ENCODE data around the gene CCNB2. TPM values are rescaled to one million over a fixed set of nuclear protein-coding genes. Genes with fewer than 3 reads are reported as not detected.
"Not testable (repeated sequence)": the region's sequence is repeated elsewhere in the genome, so short reads cannot be mapped to it uniquely, and the experiment has no call there.

CCNB2 gene
- polyA plus RNA-seq, 3 donors from 2014 or later: 1.1 to 3.1 TPM; not detected in 1

DNA sequence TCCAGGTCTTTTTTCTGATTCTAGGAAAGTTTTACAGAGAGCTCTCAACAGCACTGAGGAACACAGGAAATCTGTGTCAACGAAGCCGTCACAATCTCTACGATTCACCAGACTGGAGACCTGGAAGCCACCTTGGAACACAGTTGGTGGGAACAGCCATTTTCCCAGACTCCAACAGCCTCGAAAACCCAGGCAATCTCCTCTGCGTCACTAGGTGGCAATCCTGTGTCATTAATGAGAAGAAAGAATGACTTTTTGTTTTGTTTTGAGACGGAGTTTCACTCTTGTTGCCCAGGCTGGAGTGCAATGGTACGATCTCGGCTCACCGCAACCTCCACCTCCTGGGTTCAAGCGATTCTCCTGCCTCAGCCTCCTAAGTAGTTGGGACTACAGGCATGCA is 39.6 kb downstream of the CCNB2 start:
- not testable (repeated sequence) for H3K36me3 Mint-ChIP-seq, H3K9me3 Mint-ChIP-seq, H3K4me3 Mint-ChIP-seq

DNA sequence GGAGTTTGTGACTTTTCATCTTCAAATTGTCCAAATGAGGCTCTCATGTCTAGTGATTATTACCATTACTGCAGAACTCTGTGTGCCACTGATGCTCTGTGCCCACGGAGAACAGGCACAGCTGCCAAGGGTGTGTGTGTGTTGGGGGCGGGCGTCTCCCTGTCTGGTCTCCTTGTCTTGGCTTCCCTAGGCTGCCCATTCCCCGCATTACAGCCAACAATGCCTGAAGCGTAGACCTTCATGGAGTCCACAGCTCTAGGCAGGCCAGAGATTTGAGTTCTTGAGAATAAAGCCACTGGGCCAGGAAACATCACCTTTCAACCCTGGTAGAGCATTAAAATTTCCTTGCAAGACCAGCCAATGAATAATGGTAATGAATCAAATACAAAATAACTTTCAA is 42.7 kb downstream of the CCNB2 start:
- Mint-ChIP-seq H3K27ac (no peak overlapping the region), H3K36me3 (peaks cover 0 to 3% (median 0%) of the 10 kb centered on the region in 3 donors), H3K4me3 (no peak overlapping the region), H3K4me1 (no peaks in the 10 kb centered on the region), H3K27me3 (ENCODE audit: low read depth in 3 of 3) (peaks cover 0 to 2% (median 0%) of the 10 kb centered on the region in 3 donors), H3K9me3 (no peaks in the 10 kb centered on the region)
- no peak for DNase-seq

More for the DNA sequence above, 39.6 kb downstream of the CCNB2 start:
- not testable (repeated sequence) for DNase-seq; H3K27me3 Mint-ChIP-seq (ENCODE audit: low read depth in 3 of 3); H3K4me1 Mint-ChIP-seq; H3K27ac Mint-ChIP-seq

DNA sequence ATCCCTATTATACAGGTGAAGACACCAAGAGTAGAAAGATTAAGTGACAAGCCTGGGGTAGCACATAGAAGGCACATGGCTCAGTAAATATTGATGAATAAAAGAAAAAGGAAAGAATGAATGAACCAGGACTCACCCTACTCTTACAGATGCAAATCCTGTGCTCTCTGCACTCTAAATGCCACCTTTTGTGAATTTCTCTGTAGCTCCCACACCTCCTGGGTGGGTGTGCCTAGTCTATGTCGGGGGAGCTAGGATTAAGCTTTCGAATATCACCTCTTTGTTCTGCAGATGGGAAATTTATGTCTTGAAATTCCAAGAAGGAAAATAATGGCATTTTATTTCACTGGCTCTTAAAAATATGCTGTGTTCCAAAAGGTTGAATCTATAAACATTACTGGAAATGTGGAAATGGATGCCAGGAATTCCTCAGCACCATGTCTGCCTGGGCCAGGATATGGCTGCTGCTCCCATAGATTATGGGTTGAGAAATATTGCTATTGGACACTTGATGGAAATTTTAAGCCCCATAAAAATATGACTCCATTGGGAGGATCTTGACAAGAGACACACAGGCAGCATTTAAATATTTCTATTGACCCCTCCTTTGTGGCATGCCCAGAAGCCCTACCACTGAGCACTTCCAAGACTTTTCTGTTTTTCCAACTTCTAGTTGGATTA is 43.3 kb downstream of the CCNB2 start:
- Mint-ChIP-seq H3K4me3 (no peak overlapping the region), H3K27me3 (ENCODE audit: low read depth in 3 of 3) (peaks cover 0 to 2% (median 0%) of the 10 kb centered on the region in 3 donors), H3K27ac (no peak overlapping the region), H3K9me3 (no peaks in the 10 kb centered on the region), H3K4me1 (no peaks in the 10 kb centered on the region), H3K36me3 (peaks cover 0 to 3% (median 0%) of the 10 kb centered on the region in 3 donors)
- DNase-seq: no peak

DNA sequence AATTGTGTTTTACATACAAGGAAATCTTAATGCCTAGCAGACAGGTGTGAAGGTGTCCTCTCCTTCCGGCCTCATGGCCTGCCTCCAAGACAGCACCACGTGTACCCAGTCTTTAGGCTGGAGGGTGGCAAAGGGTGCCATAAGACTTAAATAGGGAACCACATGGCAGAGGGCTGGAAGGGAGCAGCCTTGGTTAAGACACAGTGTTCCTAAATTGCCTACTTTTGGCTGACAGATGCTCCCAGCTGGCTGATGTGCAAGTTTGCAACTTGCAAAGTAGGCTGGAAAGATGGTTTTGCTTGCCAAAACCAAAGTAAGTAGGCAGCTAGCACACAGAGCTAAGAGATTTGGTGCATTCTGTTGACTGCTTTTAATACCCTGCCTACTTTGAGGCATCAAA is 45.2 kb downstream of the CCNB2 start:
- Mint-ChIP-seq H3K36me3 (peaks cover 0 to 3% (median 0%) of the 10 kb centered on the region in 3 donors), H3K27me3 (ENCODE audit: low read depth in 3 of 3) (peaks cover 0 to 2% (median 2%) of the 10 kb centered on the region in 3 donors), H3K27ac (no peak overlapping the region), H3K4me3 (no peak overlapping the region), H3K9me3 (no peaks in the 10 kb centered on the region), H3K4me1 (no peaks in the 10 kb centered on the region)
- no peak for DNase-seq

DNA sequence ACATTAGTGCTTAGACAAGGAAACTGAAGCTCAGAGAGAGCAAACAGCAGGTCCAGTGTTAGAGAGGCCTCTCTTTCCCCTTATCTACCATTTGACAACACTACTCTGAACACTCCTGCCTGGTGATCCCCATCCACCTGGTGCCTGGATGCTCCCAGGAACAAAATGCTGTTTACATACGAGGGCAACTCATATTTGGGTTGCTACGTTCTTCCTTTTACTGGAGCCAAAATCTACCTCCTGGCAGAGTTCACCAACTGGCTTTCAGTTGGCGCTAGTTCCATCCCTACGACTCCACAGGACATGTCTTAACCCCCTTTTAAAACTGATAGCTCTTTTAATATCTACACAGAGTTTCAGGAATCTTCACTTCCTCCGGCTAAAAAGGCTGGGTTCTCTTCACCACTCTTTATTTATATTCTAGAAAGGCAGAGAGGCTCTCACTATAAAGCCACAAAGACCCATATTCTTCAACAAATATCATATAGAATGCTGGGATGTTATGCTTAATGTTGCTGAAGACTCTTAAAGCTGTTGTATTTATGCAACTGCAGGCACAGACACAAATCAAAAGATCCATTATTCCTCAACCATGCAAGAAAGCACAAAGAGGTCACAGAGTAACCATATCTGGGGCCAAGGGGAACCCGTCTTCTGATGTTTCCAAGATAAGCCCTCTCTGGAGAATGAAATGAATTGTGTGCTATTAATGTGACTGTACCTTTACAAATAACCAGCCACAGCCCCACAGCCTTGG is 47.9 kb downstream of the CCNB2 start:
- Mint-ChIP-seq H3K36me3 (peaks cover 0 to 3% (median 0%) of the 10 kb centered on the region in 3 donors), H3K27ac (no peak overlapping the region), H3K4me3 (no peak overlapping the region), H3K9me3 (no peaks in the 10 kb centered on the region), H3K4me1 (no peaks in the 10 kb centered on the region), H3K27me3 (ENCODE audit: low read depth in 3 of 3) (peaks cover 0 to 2% (median 2%) of the 10 kb centered on the region in 3 donors)
- DNase-seq: no peak

- Mint-ChIP-seq H3K4me1 (no peaks in the 10 kb centered on the region), H3K36me3 (peaks cover 0 to 3% (median 0%) of the 10 kb centered on the region in 3 donors), H3K27me3 (ENCODE audit: low read depth in 3 of 3) (peaks cover 0 to 2% (median 2%) of the 10 kb centered on the region in 3 donors), H3K27ac (no peak overlapping the region), H3K9me3 (no peaks in the 10 kb centered on the region), H3K4me3 (no peak overlapping the region)
- DNase-seq: no peak
These were observed 48.5 kb downstream of the CCNB2 start for GRCh38 chr15:59153466-59153865.

DNA sequence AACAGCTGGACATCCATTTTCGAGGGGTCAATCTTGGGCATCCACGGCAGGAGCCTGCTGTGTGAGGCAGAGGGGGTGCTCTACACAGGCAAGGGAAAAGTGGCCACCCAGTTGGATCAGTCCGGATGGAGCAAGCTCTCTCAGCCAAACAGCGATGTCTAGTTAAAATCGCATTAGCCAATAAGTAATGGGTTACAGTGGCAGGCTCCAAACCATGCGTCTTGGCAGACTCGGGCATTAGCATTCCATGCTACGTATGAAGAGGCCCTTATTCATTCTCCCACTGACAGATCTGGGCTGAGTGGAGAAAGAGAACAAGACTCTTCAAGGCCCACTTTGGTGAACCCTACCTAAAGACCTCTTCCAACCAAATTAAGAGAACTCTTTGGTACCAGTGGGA is 49.3 kb downstream of the CCNB2 start:
- H3K27me3 Mint-ChIP-seq (ENCODE audit: low read depth in 3 of 3): peaks cover 0 to 2% (median 2%) of the 10 kb centered on the region in 3 donors
- DNase-seq: no peak

DNA sequence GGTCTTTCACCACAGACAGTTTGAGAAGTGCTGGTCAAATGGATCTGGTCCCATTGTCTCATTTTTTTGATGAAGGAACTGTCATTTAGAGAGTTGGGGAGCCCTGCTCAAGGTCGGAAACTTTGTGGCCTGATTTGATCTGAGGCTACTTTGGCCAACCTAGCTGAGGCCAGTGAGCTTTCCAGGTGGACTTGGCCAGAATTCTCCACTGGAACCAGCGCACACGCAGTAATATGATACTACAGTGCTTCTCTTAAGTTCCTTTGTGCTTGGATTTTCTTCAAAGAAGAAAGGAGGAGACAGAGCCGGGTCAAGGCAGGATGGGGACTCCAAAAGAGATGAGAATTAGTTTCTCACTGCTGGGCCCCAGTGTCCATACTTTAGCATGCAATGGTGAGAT is 50.5 kb downstream of the CCNB2 start:
- peaks cover 0 to 3% (median 0%) of the 10 kb centered on the region in 3 donors for H3K36me3 Mint-ChIP-seq
- H3K27me3 Mint-ChIP-seq (ENCODE audit: low read depth in 3 of 3): peaks cover 0 to 2% (median 2%) of the 10 kb centered on the region in 3 donors
- H3K9me3 Mint-ChIP-seq: no peaks in the 10 kb centered on the region
- H3K4me3 Mint-ChIP-seq: no peak overlapping the region
- DNase-seq: no peak
- H3K4me1 Mint-ChIP-seq: no peaks in the 10 kb centered on the region
- H3K27ac Mint-ChIP-seq: no peak overlapping the region

More for the DNA sequence above, 49.3 kb downstream of the CCNB2 start:
- Mint-ChIP-seq H3K4me1 (no peaks in the 10 kb centered on the region), H3K9me3 (no peaks in the 10 kb centered on the region), H3K4me3 (no peak overlapping the region), H3K36me3 (peaks cover 0 to 3% (median 0%) of the 10 kb centered on the region in 3 donors), H3K27ac (no peak overlapping the region)

- Mint-ChIP-seq H3K9me3 (no peaks in the 10 kb centered on the region), H3K4me1 (no peaks in the 10 kb centered on the region), H3K4me3 (no peak overlapping the region), H3K27me3 (ENCODE audit: low read depth in 3 of 3) (peaks cover 0 to 2% (median 0%) of the 10 kb centered on the region in 3 donors), H3K27ac (peak overlapping the region in 1 of 6 donors; percentile 37), H3K36me3 (no peaks in the 10 kb centered on the region)
- DNase-seq: no peak
These were observed 52.5 kb downstream of the CCNB2 start for GRCh38 chr15:59157396-59157795.

DNA sequence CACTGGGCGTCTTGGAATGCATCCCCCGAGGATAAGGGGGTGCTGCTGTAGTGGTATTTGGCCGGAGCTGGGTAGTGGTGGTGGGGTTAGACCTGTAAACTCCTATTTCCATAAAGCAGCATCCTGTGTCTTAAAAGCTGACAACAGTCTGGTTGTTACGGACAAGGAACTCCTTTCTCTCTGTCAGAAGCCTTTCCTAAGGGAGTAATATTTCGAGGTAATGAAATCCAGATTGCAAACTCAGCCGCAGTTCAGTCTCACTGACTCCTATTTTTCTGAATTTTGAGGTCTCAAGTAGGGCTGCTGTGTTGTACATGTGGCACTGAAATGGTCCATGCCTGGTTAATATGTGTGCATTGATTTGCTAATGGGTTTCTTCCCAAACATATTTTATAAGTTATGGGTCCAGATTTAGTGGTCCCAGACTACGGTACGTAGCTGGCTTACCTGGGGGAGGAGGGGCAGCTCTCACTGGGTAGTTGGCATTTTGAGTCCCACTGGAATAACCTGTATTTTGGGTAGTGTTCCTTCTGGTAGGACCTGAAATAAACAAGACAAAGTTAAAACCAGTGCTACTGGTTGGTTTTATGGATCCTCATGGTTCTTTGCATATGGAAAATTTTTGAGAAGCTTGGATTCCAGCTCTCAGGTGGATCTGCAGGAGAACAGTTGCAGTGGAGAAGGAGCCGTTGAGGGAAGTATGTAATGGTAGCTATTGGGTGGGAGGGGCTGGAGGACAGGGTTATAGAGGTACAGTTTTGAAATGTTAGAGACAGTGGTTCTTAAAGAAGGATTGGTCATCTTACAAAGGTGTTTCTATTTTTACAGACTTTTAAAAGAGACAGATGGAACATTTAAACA is 53.1 kb downstream of the CCNB2 start:
- Mint-ChIP-seq H3K4me3 (no peak overlapping the region), H3K27me3 (ENCODE audit: low read depth in 3 of 3) (peaks cover 0 to 2% (median 0%) of the 10 kb centered on the region in 3 donors), H3K27ac (no peak overlapping the region), H3K4me1 (no peaks in the 10 kb centered on the region), H3K36me3 (no peaks in the 10 kb centered on the region), H3K9me3 (no peaks in the 10 kb centered on the region)
- no peak for DNase-seq

GRCh38 chr15:59158701-59159034 is 53.7 kb downstream of the CCNB2 start:
- no peaks in the 10 kb centered on the region for H3K36me3 Mint-ChIP-seq
- H3K4me1 Mint-ChIP-seq: no peaks in the 10 kb centered on the region
- H3K9me3 Mint-ChIP-seq: no peaks in the 10 kb centered on the region
- peaks cover 0 to under 1% (median 0%) of the 10 kb centered on the region in 3 donors for H3K27me3 Mint-ChIP-seq (ENCODE audit: low read depth in 3 of 3)
- DNase-seq: no peak
- no peak overlapping the region for H3K4me3 Mint-ChIP-seq
- peak overlapping the region in 1 of 6 donors; percentile 20 for H3K27ac Mint-ChIP-seq

DNA sequence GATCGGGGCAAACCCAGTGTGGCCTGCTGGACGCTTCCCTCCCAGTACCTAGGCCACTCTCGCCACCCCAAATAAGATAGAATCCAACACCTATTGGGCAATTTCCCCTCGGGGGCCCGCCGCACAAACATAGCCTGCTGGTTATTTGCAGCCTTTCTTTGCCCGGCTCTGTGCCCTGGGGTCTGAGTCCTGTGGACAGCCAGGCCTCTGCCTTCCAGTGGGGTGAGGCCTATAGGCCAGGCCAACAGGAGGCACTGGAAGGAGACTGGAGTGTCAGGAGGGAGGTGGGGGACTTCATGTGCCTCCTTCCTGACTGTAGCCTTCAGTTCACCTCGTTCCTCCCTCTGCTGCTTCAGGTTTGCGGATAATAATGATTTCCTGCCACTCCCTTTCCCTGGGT is 54.3 kb downstream of the CCNB2 start:
- H3K4me3 Mint-ChIP-seq: no peak overlapping the region
- H3K27ac Mint-ChIP-seq: no peak overlapping the region
- no peaks in the 10 kb centered on the region for H3K27me3 Mint-ChIP-seq (ENCODE audit: low read depth in 3 of 3)
- DNase-seq: no peak
- H3K9me3 Mint-ChIP-seq: no peaks in the 10 kb centered on the region
- no peaks in the 10 kb centered on the region for H3K4me1 Mint-ChIP-seq
- no peaks in the 10 kb centered on the region for H3K36me3 Mint-ChIP-seq

- H3K27ac Mint-ChIP-seq: no peak overlapping the region
- DNase-seq: peak in 1 of 3 donors; percentile 22
- H3K4me1 Mint-ChIP-seq: no peaks in the 10 kb centered on the region
- H3K4me3 Mint-ChIP-seq: no peak overlapping the region
- H3K27me3 Mint-ChIP-seq (ENCODE audit: low read depth in 3 of 3): no peaks in the 10 kb centered on the region
- peaks cover 0 to under 1% (median 0%) of the 10 kb centered on the region in 3 donors for H3K36me3 Mint-ChIP-seq
- H3K9me3 Mint-ChIP-seq: no peaks in the 10 kb centered on the region
These were observed 56.1 kb downstream of the CCNB2 start for GRCh38 chr15:59160880-59161593.

Measured in immature natural killer cell (primary cell).